HCT116 (cell line): ENCODE results near the gene PIBF1. TPM values are rescaled to one million over a fixed set of nuclear protein-coding genes. Genes with fewer than 3 reads are reported as not detected.

Source experiments
- ATAC-seq: fragments of 200-7000 bp; cut with Tn5 transposase; 2 replicates; pipeline ENCODE4 v1.9.1; 2020; ENCODE audit warnings: mild to moderate bottlenecking, moderate library complexity
- BruUV-seq: library from RNA; stranded (reverse); fragments of 400-500 nt; replicated peaks from 2 replicates; lab custom pipeline; 2021; lab: Mats Ljungman, UMichigan
- CTCF ChIA-PET: fragments of 300-600 bp; sonication (Branson Sonifier 250); formaldehyde crosslinking; loops from one replicate; lab custom pipeline; 2021; ENCODE audit warnings: antibody characterized with exemption; lab: Charles Lee
- POLR2A ChIA-PET: fragments of 300-600, 350-600 bp; sonication (Branson Sonifier 250); formaldehyde crosslinking; loops from one replicate; lab custom pipeline; 2021; ENCODE audit warnings: antibody characterized with exemption; lab: Charles Lee
- RAD21 ChIA-PET, 2 experiments: fragments of 300-600 bp; sonication (Branson Sonifier 250); formaldehyde crosslinking; loops; one replicate each; lab custom pipeline; 2023; ENCODE audit warnings: low total read pairs in 2 of 2; ENCODE audit not compliant: uncharacterized antibody in 2 of 2, unreplicated experiment in 2 of 2, low non-redundant PET in 1 of 2; lab: Charles Lee
- DNase-seq: peaks from one replicate; pipeline ENCODE4 v3.0.0-alpha.2; 2010; ENCODE audit warnings: low read depth, low spot score
- H2AFZ ChIP-seq: fragments of 200-600 bp; shearing (Covaris generic), sonication (generic); 2 replicates; pipeline ENCODE4 v1.6.1; 2017; ENCODE audit warnings: low read depth, mixed run types, mixed read lengths, antibody characterized with exemption, low read length; ENCODE audit not compliant: poor library complexity, severe bottlenecking
- H3K27ac ChIP-seq: 2 replicates; pipeline ENCODE4 v1.5.1; 2012; ENCODE audit warnings: low read depth, low read length
- H3K27me3 ChIP-seq: fragments of 200-600 bp; sonication (generic); 2 replicates; pipeline ENCODE4 v1.6.1; 2016; ENCODE audit warnings: mixed run types, low read length, mixed read lengths; ENCODE audit not compliant: insufficient read depth
- H3K36me3 ChIP-seq, 2 experiments: fragments of 200-500 bp in 1 of 2; fragments of 200-600 bp in 1 of 2; sonication (Bioruptor generic) in 1 of 2; sonication (generic) in 1 of 2; 2 replicates each; pipeline versions ENCODE4 v1.5.1 to v1.6.1; 2014 to 2016; ENCODE audit warnings: low read length in 2 of 2, inconsistent platforms in 1 of 2, mixed read lengths in 1 of 2, mixed run types in 1 of 2; ENCODE audit not compliant: insufficient read depth in 2 of 2, control insufficient read depth in 1 of 2
- H3K4me1 ChIP-seq, 2 experiments: fragments of 200-600 bp in 1 of 2; sonication (generic) in 1 of 2; 2 replicates each; pipeline versions ENCODE4 v1.5.1 to v1.6.1; 2012 to 2017; ENCODE audit warnings: low read length in 2 of 2, inconsistent platforms in 1 of 2, mild to moderate bottlenecking in 1 of 2, mixed read lengths in 1 of 2, mixed run types in 1 of 2, moderate library complexity in 1 of 2; ENCODE audit not compliant: insufficient read depth in 2 of 2, control insufficient read depth in 1 of 2
- H3K4me2 ChIP-seq: fragments of 200-600 bp; sonication (generic); 2 replicates; pipeline ENCODE4 v1.6.1; 2017; ENCODE audit warnings: mixed run types, low read length, mixed read lengths
- H3K4me3 ChIP-seq, 2 experiments: fragments of 200-600 bp in 1 of 2; sonication (generic) in 1 of 2; replicated peaks in 1 of 2; 2 replicates each; pipeline ENCODE4 v1.5.1; 2011 to 2016; ENCODE audit warnings: low read length in 2 of 2, control low read depth in 1 of 2, low read depth in 1 of 2, mild to moderate bottlenecking in 1 of 2, mixed read lengths in 1 of 2, mixed run types in 1 of 2
- H3K79me2 ChIP-seq: fragments of 200-600 bp; sonication (generic); 2 replicates; pipeline ENCODE4 v1.6.1; 2017; ENCODE audit warnings: mild to moderate bottlenecking, mixed run types, low read length, moderate library complexity, mixed read lengths; ENCODE audit not compliant: insufficient read depth
- H3K9ac ChIP-seq: fragments of 200-600 bp; sonication (generic); 2 replicates; pipeline ENCODE4 v1.6.1; 2016; ENCODE audit warnings: low read length, mixed read lengths
- H3K9me2 ChIP-seq: fragments of 200-600 bp; sonication (generic), shearing (Covaris generic); 2 replicates; pipeline ENCODE4 v1.6.1; 2017; ENCODE audit warnings: mixed run types, mild to moderate bottlenecking, moderate library complexity; ENCODE audit not compliant: insufficient read depth
- H3K9me3 ChIP-seq, 2 experiments: fragments of 200-500 bp in 1 of 2; fragments of 200-600 bp in 1 of 2; sonication (Bioruptor generic) in 1 of 2; sonication (generic) in 1 of 2; 2 replicates each; pipeline ENCODE4 v1.6.1; 2014 to 2017; ENCODE audit warnings: low read length in 2 of 2, mixed read lengths in 2 of 2, inconsistent platforms in 1 of 2, low read depth in 1 of 2, mild to moderate bottlenecking in 1 of 2, mixed run types in 1 of 2, moderate library complexity in 1 of 2; ENCODE audit not compliant: control insufficient read depth in 1 of 2, insufficient read depth in 1 of 2
- H4K20me1 ChIP-seq: fragments of 200-600 bp; sonication (generic), shearing (Covaris generic); 2 replicates; pipeline ENCODE4 v1.6.1; 2017; ENCODE audit warnings: mixed run types, mild to moderate bottlenecking, moderate library complexity; ENCODE audit not compliant: insufficient read depth
- ATF3 ChIP-seq: IDR thresholded peaks from 2 replicates; pipeline ENCODE4 v1.6.1; 2012
- CBX3 ChIP-seq: IDR thresholded peaks from 2 replicates; pipeline ENCODE4 v1.6.1; 2012; ENCODE audit warnings: low read depth
- CEBPB ChIP-seq: IDR thresholded peaks from 2 replicates; pipeline ENCODE4 v1.6.1; 2012; ENCODE audit warnings: low read depth
- CTCF ChIP-seq, 3 experiments: fragments of 200-600 bp in 1 of 3; sonication (generic) in 1 of 3; IDR thresholded peaks in 2 of 3; conservative IDR thresholded peaks in 1 of 3; 2 replicates each; pipeline ENCODE4 v1.5.1; 2012 to 2017; ENCODE audit warnings: low read depth in 2 of 3, low read length in 2 of 3, antibody characterized with exemption in 1 of 3, borderline replicate concordance in 1 of 3, control low read depth in 1 of 3, mild to moderate bottlenecking in 1 of 3, mixed read lengths in 1 of 3, mixed run types in 1 of 3, moderate library complexity in 1 of 3; ENCODE audit not compliant: insufficient read depth in 1 of 3
- EGR1 ChIP-seq: IDR thresholded peaks from 2 replicates; pipeline ENCODE4 v1.6.1; 2012; ENCODE audit warnings: low read depth
- ELF1 ChIP-seq: IDR thresholded peaks from 2 replicates; pipeline ENCODE4 v1.6.1; 2012; ENCODE audit warnings: low read depth, borderline replicate concordance
- EZH2 ChIP-seq: fragments of 200-600 bp; sonication (generic); IDR thresholded peaks from 2 replicates; pipeline ENCODE4 v1.6.1; 2017; ENCODE audit warnings: antibody characterized with exemption, mixed run types
- EZH2phosphoT487 ChIP-seq: fragments of 200-600 bp; IDR thresholded peaks from 2 replicates; pipeline ENCODE4 v1.6.1; 2018; ENCODE audit warnings: antibody characterized with exemption, borderline replicate concordance
- JUND ChIP-seq: IDR thresholded peaks from 2 replicates; pipeline ENCODE4 v1.6.1; 2012
- MAX ChIP-seq: IDR thresholded peaks from 2 replicates; pipeline ENCODE4 v1.6.1; 2012
- POLR2A ChIP-seq: IDR thresholded peaks from 2 replicates; pipeline ENCODE4 v1.7.0; 2011; ENCODE audit warnings: borderline replicate concordance; ENCODE audit not compliant: insufficient read depth, insufficient read length; ENCODE audit errors: extremely low read depth
- POLR2AphosphoS5 ChIP-seq: IDR thresholded peaks from 2 replicates; pipeline ENCODE4 v1.6.1; 2011; ENCODE audit warnings: mild to moderate bottlenecking, low read depth, low read length, moderate library complexity
- RAD21 ChIP-seq: IDR thresholded peaks from 2 replicates; pipeline ENCODE4 v1.6.1; 2012; ENCODE audit warnings: low read depth, mild to moderate bottlenecking
- SIN3A ChIP-seq: IDR thresholded peaks from 2 replicates; pipeline ENCODE4 v1.6.1; 2012; ENCODE audit warnings: low read depth
- SP1 ChIP-seq: IDR thresholded peaks from 2 replicates; pipeline ENCODE4 v1.6.1; 2012; ENCODE audit warnings: low read depth
- YY1 ChIP-seq: IDR thresholded peaks from 2 replicates; pipeline ENCODE4 v1.6.1; 2011; ENCODE audit warnings: low read length, low read depth, moderate library complexity, mild to moderate bottlenecking; ENCODE audit not compliant: insufficient replicate concordance; ENCODE audit errors: extremely low read depth
- ZNF274 ChIP-seq: fragments of 200-500 bp; sonication (Bioruptor generic); IDR thresholded peaks from 2 replicates; pipeline ENCODE4 v1.6.1; 2014; ENCODE audit warnings: mild to moderate bottlenecking, low read depth, low read length, inconsistent platforms
- intact Hi-C: fragments of 100-400 bp; cut with micrococcal nuclease; formaldehyde crosslinking; loops from 2 replicates; pipeline ENCODE4 v1.10.0; 2022
- total RNA-seq: library from RNA; stranded (reverse); gene quantifications from one replicate; pipeline ENCODE4 v1.2.1, GENCODE V29; 2021; ENCODE audit not compliant: unreplicated experiment
- TF ChIP-seq, protein P1 (sequence below): IDR thresholded peaks from 2 replicates; pipeline ENCODE4 v1.6.1; 2012; ENCODE audit warnings: low read depth
- TF ChIP-seq, protein P2 (sequence below): IDR thresholded peaks from 2 replicates; pipeline ENCODE4 v1.6.1; 2011; ENCODE audit warnings: mild to moderate bottlenecking, low read length, moderate library complexity; ENCODE audit not compliant: insufficient replicate concordance; ENCODE audit errors: extremely low read depth

The PIBF1 gene
- total RNA-seq, 1 experiment from 2014 or later = 21.1 TPM

GRCh38 chr13:73054712-73055111 lies 272.8 kb downstream of the PIBF1 start:
- ChIA-PET RAD21 (no interaction called here), POLR2A (no interaction called here), CTCF (no interaction called here)
- no peaks in the 10 kb centered on the region for H4K20me1 ChIP-seq
- DNase-seq = no peak
- peak overlapping the region; percentile 2; the same call in 1 of the 2 replicates for H3K4me2 ChIP-seq
- no peaks in the 10 kb centered on the region for H3K36me3 ChIP-seq
- H3K9ac ChIP-seq = no peak overlapping the region
- H3K27me3 ChIP-seq = no peaks in the 10 kb centered on the region
- no peak overlapping the region for H3K4me3 ChIP-seq
- no peaks in the 10 kb centered on the region for H3K9me2 ChIP-seq
- intact Hi-C loops = loop anchor here (5.0 kb wide), 2 partner anchors 212 to 653 kb away; no protein-coding TSS in a partner anchor
- peaks cover 25 to 40% of the 10 kb centered on the region in 2 experiments for H3K4me1 ChIP-seq
- BruUV-seq = no TSS peak
- ATAC-seq = no peak
- peak overlapping the region; percentile 71 for H2AFZ ChIP-seq
- H3K27ac ChIP-seq = no peak overlapping the region
- no peak for TF ChIP-seq EZH2phosphoT487
- TF ChIP-seq, protein P1, sequence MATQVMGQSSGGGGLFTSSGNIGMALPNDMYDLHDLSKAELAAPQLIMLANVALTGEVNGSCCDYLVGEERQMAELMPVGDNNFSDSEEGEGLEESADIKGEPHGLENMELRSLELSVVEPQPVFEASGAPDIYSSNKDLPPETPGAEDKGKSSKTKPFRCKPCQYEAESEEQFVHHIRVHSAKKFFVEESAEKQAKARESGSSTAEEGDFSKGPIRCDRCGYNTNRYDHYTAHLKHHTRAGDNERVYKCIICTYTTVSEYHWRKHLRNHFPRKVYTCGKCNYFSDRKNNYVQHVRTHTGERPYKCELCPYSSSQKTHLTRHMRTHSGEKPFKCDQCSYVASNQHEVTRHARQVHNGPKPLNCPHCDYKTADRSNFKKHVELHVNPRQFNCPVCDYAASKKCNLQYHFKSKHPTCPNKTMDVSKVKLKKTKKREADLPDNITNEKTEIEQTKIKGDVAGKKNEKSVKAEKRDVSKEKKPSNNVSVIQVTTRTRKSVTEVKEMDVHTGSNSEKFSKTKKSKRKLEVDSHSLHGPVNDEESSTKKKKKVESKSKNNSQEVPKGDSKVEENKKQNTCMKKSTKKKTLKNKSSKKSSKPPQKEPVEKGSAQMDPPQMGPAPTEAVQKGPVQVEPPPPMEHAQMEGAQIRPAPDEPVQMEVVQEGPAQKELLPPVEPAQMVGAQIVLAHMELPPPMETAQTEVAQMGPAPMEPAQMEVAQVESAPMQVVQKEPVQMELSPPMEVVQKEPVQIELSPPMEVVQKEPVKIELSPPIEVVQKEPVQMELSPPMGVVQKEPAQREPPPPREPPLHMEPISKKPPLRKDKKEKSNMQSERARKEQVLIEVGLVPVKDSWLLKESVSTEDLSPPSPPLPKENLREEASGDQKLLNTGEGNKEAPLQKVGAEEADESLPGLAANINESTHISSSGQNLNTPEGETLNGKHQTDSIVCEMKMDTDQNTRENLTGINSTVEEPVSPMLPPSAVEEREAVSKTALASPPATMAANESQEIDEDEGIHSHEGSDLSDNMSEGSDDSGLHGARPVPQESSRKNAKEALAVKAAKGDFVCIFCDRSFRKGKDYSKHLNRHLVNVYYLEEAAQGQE = no peak
- TF ChIP-seq SIN3A = no peak
- TF ChIP-seq JUND = no peak
- no peak for TF ChIP-seq POLR2A
- no peak for TF ChIP-seq YY1
- TF ChIP-seq EZH2 = no peak
- no peak for TF ChIP-seq EGR1
- no peak for TF ChIP-seq ZNF274
- no peak for TF ChIP-seq CEBPB
- no peak for TF ChIP-seq MAX
- no peak for TF ChIP-seq ELF1
- no peak for TF ChIP-seq CBX3
- TF ChIP-seq, protein P2, sequence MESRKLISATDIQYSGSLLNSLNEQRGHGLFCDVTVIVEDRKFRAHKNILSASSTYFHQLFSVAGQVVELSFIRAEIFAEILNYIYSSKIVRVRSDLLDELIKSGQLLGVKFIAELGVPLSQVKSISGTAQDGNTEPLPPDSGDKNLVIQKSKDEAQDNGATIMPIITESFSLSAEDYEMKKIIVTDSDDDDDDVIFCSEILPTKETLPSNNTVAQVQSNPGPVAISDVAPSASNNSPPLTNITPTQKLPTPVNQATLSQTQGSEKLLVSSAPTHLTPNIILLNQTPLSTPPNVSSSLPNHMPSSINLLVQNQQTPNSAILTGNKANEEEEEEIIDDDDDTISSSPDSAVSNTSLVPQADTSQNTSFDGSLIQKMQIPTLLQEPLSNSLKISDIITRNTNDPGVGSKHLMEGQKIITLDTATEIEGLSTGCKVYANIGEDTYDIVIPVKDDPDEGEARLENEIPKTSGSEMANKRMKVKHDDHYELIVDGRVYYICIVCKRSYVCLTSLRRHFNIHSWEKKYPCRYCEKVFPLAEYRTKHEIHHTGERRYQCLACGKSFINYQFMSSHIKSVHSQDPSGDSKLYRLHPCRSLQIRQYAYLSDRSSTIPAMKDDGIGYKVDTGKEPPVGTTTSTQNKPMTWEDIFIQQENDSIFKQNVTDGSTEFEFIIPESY = no peak
- no peak for TF ChIP-seq RAD21
- TF ChIP-seq ATF3 = no peak
- TF ChIP-seq CTCF (IDR thresholded peaks at IDR 0.05 in 2 of 3, conservative IDR thresholded peaks at IDR 0.05 in 1 of 3; ENCODE audit: borderline replicate concordance in 1 of 3, insufficient read depth in 1 of 3, low read depth in 2 of 3, low read length in 2 of 3) = no peak
- no peak for TF ChIP-seq POLR2AphosphoS5
- TF ChIP-seq SP1 = no peak
- no peaks in the 10 kb centered on the region for H3K9me3 ChIP-seq
- peaks cover 6% of the 10 kb centered on the region for H3K79me2 ChIP-seq
